Muscle layer of duodenum (tissue), 2 donors: ENCODE results near the gene EOGT.

Experiments
- H3K27ac ChIP-seq: one replicate; pipeline ENCODE4 v1.7.0; 2013; ENCODE audit warnings: mild to moderate bottlenecking, low read length
- H3K27me3 ChIP-seq: one replicate; pipeline ENCODE4 v1.7.0; 2013; ENCODE audit warnings: low read depth, mild to moderate bottlenecking, control low read depth, low read length
- H3K36me3 ChIP-seq, 2 donors: one replicate each; pipeline ENCODE4 v1.7.0; 2013; ENCODE audit warnings: low read length in 2 of 2, control low read depth in 1 of 2, mild to moderate bottlenecking in 1 of 2; ENCODE audit not compliant: insufficient read depth in 2 of 2, control insufficient read depth in 1 of 2
- H3K4me1 ChIP-seq, 2 donors: one replicate each; pipeline ENCODE4 v1.7.0; 2013; ENCODE audit warnings: low read length in 2 of 2, mild to moderate bottlenecking in 2 of 2, control low read depth in 1 of 2, moderate library complexity in 1 of 2; ENCODE audit not compliant: insufficient read depth in 2 of 2, control insufficient read depth in 1 of 2
- H3K4me3 ChIP-seq, 2 donors: one replicate each; pipeline ENCODE4 v1.7.0; 2013; ENCODE audit warnings: low read length in 2 of 2, low read depth in 1 of 2, mild to moderate bottlenecking in 1 of 2
- H3K9me3 ChIP-seq, 2 donors: one replicate each; pipeline ENCODE4 v1.7.0; 2013; ENCODE audit warnings: low read length in 2 of 2, control low read depth in 1 of 2, mild to moderate bottlenecking in 1 of 2; ENCODE audit not compliant: control insufficient read depth in 1 of 2
- donor health status: healthy.

Gene EOGT

DNA sequence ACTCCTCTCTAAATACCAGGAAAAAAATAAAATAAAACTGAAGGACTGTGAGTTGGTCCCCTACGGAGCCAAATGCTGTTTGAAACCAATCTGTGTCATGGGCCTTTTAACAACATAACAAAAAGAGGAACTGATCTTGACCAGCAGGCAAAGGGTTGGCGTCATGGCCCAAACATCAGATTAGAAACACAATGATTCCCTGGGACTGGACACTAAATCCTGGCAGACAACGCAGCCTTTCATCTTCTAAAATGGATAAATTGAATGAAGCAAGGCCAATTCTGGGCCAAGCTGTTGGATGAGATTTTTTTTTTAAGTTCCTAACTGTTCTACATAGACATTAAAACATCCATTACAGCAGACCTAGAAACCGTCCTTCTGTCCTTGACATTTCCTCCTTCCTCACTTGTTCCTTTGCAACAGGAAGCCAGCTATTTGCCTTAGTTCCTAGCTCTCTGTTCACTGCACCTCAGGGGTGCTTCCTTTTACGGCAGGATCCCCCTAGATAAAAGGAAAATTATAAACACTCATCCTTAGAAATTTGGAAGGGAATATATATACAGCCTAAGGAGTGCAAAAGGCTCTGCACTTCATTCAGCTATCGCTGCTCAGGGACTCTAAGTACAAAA, 59.6 kb downstream of the EOGT start:
- Histone ChIP-seq H3K27ac (no peak overlapping the region), H3K27me3 (peaks cover 4% of the 10 kb centered on the region), H3K4me1 (no peaks in the 10 kb centered on the region), H3K9me3 (no peaks in the 10 kb centered on the region), H3K4me3 (no peak overlapping the region), H3K36me3 (no peaks in the 10 kb centered on the region)

DNA sequence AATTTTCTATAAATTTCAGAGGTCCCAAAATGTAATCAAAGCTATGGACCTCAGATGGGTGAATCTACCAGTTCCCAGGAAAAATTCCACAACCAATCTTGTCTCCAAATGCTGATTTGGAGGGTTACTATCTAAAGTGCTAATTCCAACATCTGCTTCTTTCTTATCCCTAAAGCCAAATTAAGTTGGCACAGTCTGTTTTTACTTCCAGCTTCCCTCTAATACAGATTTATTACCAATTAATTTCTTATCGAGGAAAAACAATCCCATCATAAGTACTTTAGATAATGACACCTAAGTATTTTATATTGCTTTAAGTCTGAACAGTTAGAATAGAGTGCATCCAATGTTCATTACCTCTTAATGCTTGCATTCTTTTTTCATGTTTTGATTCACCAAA, 68.3 kb downstream of the EOGT start:
- H3K9me3 ChIP-seq: no peaks in the 10 kb centered on the region
- no peaks in the 10 kb centered on the region for H3K4me1 ChIP-seq
- H3K4me3 ChIP-seq: no peak overlapping the region
- no peaks in the 10 kb centered on the region for H3K36me3 ChIP-seq
- H3K27me3 ChIP-seq: no peaks in the 10 kb centered on the region
- H3K27ac ChIP-seq: no peak overlapping the region

DNA sequence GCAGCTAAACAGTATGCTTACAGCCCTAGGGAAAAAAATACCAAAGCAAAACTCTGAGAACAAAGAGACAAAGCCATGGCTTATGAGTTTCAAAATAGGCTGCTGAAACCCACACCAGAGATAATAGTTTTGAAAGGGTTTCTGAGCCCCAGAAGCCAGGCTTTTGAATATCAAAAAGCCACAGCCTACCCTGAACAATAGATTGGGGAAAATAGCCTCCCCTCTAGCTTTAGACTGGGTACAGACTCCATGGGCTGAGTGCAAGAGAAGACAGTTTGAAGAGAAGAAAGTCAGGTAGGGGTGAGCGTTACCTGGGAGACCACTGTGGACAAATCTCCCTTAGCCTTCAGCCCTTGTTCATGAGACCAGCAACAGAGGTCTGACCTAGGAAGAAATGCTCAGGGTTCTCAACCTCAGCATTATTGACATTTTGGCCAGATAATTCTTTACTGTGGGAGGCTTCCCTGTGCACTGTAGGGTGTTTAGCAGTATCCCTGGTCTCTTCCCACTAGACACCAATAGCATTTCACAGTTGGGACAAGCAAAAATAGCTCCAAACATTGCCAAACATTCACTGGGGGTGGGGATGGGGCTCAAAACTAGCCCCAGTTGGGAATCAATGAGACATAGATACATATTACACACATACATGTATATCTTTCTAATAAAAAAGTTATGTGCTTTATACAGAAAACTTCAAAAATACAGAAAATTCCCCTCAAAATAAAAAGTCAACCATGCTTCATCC, 69.6 kb downstream of the EOGT start:
- Histone ChIP-seq H3K36me3 (no peaks in the 10 kb centered on the region), H3K27me3 (no peaks in the 10 kb centered on the region), H3K9me3 (no peaks in the 10 kb centered on the region), H3K4me3 (no peak overlapping the region), H3K4me1 (no peaks in the 10 kb centered on the region), H3K27ac (no peak overlapping the region)

DNA sequence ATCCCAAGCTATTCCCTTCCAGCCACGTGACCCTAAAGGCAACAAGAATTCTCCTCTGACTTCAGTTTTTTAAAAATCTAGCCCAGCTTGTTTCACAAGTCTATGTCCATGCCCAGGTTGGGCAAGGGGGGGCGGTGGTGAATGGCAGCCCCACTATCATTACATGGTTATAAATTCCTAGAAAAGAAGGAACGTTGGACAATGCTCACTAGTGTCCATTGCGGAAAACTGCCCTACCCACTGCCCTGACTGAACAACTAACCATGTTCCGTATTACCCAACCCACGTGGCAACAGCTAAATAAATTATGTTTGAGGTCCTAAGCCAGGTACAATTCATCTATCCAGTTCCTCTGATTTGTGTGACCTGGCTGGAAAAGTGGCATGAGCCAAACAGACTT, 72.4 kb downstream of the EOGT start:
- Histone ChIP-seq H3K4me1 (no peaks in the 10 kb centered on the region), H3K36me3 (no peaks in the 10 kb centered on the region), H3K27ac (no peak overlapping the region), H3K4me3 (no peak overlapping the region), H3K9me3 (no peaks in the 10 kb centered on the region), H3K27me3 (no peaks in the 10 kb centered on the region)

DNA sequence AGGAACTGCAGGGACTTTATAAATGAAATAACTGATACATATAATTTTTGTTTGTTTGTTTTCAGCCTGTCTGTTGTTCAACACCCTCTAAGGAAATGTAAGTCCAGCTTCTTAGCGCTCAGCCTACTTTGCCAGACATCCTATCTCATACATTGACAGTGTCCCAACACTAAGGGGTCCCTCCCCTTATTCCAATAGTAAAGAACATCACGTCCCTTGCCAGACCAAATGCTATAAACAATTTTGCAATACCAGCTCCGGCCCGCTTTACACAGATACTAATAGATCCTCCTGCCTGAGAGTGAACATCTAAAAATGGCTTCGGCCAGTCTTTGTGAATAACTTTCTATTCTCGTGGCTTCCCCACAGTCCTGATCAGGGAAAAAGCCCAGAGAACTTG, 76.6 kb downstream of the EOGT start:
- Histone ChIP-seq H3K27ac (no peak overlapping the region), H3K36me3 (no peaks in the 10 kb centered on the region), H3K4me1 (peaks cover 0 to 8% of the 10 kb centered on the region in 2 donors), H3K4me3 (no peak overlapping the region), H3K9me3 (no peaks in the 10 kb centered on the region), H3K27me3 (peaks cover 4% of the 10 kb centered on the region)

DNA sequence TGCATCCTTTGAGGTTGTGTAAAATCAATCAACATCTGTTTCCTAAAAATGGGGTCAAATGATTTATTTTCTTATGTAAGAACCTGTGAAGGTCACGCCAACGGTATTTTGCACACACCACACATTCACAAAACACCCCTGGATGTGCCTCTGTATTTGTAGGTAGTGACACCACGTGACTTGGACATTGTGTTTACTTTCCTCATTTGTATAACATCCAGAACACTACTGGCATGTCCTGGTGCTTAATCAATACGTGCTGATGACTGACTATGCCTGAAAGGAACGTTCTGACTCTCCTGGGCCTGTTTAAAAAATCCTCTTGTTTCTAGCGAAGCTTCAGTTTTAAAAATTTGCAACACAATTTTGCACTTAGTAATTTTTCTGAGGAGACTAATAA, 77.7 kb downstream of the EOGT start:
- H3K27ac ChIP-seq: no peak overlapping the region
- H3K9me3 ChIP-seq: no peaks in the 10 kb centered on the region
- peaks cover 8% of the 10 kb centered on the region for H3K27me3 ChIP-seq
- no peaks in the 10 kb centered on the region for H3K36me3 ChIP-seq
- H3K4me3 ChIP-seq: no peak overlapping the region
- H3K4me1 ChIP-seq: peaks cover 0 to 15% of the 10 kb centered on the region in 2 donors

DNA sequence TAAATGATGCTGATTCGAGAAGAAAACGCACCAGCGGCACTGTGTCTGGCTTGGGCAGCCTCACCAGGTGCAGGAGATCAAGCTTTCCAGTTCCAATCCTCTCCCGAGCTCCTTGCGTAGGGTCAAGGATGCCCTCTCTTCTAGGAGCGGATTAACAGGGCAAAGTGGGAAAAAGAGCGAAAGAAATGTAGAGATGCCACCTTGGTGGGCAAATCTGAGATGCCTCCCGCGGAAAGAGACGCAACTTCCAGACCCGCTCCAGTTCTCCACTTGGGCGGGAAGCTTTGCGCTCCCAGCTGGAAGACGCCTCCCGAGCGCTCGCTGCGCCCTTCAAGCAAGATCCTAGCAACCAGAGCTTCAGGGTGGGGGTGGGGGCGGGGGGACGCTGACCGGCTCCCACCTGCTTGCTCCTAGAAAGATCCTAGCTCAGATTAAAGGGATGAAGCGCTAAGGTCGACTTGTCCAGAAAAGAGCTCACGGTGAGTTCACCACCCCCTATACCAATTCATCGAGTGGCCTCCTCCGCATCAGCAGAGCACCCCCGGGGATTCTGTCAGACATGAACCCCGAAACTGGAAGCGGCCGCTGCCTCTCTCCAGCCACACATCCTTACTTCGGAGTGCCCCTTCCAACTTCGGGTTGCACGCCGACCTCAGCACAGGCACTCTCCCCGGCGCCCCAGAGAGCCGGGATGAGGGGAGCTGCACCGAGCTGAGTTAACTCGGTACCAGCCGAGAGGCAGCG, 81.9 kb downstream of the EOGT start:
- Histone ChIP-seq H3K4me1 (peaks cover 0 to 15% of the 10 kb centered on the region in 2 donors), H3K27me3 (peaks cover 8% of the 10 kb centered on the region), H3K27ac (no peak overlapping the region), H3K9me3 (no peaks in the 10 kb centered on the region), H3K36me3 (no peaks in the 10 kb centered on the region), H3K4me3 (peak overlapping the region in 1 of 2 donors; percentile 58)
